GM18907 (cell line): ENCODE measurements around the gene POLR2J.

Experiments
- ATAC-seq: cut with Tn5 transposase; IDR thresholded peaks from one replicate; pipeline ENCODE4 v1.9.1; 2021; ENCODE audit warnings: mild to moderate bottlenecking, moderate library complexity; ENCODE audit not compliant: unreplicated experiment

The POLR2J gene

GRCh38 chr7:102444961-102445673 lies 33.6 kb downstream of the POLR2J start:
- ATAC-seq, result peak; percentile 42

- no peak for ATAC-seq
These were observed 38.5 kb downstream of the POLR2J start for GRCh38 chr7:102439963-102440795.

GRCh38 chr7:102436118-102436517 lies 42.6 kb downstream of the POLR2J start:
- no peak for ATAC-seq

- ATAC-seq, result peak; percentile 9
These were observed 44.7 kb downstream of the POLR2J start for GRCh38 chr7:102434039-102434486.

GRCh38 chr7:102433219-102434038 lies 45.3 kb downstream of the POLR2J start, which contains the start of gene ORAI2:
Gene ORAI2 (plus strand): TSS chr7:102433575. CDS start chr7:102438957, 5,382 bp downstream.
- peak; percentile 47 for ATAC-seq

GRCh38 chr7:102432442-102433218 lies 46.1 kb downstream of the POLR2J start:
- peak; percentile 45 for ATAC-seq

- ATAC-seq, result no peak
These were observed 47.0 kb downstream of the POLR2J start for GRCh38 chr7:102431617-102432298.

DNA sequence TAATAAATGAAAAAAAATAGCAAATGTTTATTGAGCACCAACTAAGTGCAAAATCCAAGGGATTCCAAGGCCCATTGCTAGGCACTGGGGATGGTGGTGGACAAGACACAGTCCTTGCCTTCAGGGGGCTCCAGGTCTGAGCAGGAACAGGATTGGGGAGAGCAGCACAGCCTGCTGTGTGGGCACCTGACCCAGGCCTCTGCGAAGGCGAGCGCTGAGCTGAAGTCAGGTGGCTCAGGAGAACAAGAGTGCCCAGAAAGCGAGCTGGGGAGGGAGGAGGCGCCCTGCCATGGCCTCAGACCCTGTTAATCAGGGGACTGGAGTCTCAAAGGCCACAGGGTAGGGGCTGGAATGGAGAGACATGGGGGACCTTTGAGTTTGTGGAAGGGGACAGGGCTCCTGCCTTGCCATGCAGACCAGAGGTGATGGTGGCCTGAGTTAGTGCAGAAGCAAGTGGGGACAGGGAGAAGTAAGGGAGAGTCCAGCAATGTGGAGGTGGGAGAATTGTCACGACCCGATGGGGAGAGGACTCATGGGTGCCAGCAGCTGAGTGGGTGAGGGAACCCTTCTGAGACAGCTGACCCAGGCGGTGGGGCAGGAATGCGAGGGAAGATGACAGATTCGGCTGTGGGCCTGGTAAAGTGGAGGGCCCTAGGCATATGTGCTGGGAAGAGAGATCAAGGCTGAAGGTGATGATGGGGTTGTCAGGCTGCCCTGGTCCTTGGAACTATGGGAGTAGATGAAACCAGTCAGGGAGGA lies 49.4 kb downstream of the POLR2J start:
- no peak for ATAC-seq

- no peak for ATAC-seq
These were observed 51.7 kb downstream of the POLR2J start for GRCh38 chr7:102427019-102427405.

DNA sequence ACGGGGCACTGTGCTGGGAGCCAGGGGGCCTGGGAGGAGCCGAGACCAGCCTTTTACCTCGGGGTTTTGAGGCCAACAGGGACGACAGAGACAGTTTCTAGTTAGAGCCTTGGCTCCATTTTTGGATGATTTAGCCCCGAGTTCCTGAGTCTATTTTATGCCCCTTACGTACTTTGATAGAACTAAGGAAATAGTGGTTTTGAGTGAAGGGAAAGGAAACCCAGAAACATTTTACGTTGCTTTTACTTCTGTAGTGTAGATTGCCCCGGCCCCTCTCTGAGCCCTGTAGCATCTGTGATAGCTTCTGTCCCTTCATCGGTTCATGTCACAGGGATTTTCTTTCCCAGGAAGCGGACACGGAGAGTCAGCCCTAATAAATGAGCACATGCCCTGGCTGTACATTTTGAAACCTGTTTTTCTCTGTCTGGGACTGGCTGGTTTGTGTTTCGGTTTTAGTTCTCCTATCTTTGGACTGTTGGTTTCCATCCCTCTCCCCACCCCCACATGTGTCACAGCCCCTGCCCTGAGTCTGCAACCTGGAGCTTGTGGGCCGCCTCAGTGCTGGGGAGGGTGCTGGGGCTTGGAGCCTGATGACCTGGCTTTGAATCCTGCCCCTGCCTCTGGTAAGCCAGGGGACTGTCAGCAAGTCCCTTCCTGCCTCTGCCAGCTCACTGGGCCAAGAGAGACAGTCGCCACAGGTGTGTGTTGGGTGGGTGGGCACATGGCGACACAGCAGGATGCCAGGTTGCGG lies 52.3 kb downstream of the POLR2J start:
- ATAC-seq, result peak; percentile 46

DNA sequence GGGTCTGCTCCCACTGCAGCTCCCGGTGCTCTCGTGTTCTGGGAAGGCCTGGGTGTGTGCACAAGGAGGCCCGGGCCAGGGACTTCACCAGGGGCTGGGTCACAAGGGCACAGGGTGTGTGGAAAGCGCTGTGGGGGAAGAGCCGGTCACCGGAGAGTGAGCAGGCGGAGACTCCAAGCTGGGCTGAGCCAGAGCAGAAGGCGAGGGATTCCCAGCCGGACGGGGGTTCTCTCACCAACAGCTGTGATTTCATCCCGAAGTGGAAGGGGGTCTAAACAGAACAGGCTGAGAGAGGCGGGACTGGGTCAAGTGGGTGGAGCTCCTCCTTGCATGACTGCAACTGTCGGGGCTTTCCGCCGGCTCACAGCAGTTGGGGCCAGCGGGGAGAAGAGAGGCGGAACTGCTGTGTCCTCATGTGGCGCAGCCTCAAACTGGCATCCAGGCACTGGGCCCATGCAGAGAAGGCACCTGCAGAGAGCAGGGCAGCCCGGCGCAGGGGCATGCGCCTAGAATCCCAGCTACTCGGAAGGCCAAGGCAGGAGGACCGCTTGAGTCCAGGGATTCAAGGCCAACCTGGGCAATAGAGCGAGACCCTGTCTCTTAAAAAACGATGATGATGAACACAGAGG lies 53.0 kb downstream of the POLR2J start:
- peak; percentile 61 for ATAC-seq

GRCh38 chr7:102424787-102425218 lies 53.9 kb downstream of the POLR2J start:
- peak; percentile 34 for ATAC-seq

GRCh38 chr7:102424129-102424551 lies 54.6 kb downstream of the POLR2J start:
- no peak for ATAC-seq
